ENCODE measurements around the gene SETD5.
A peak's percentile ranks its signal among the peaks of the same experiment; 100 is the strongest.

SETD5 gene

DNA sequence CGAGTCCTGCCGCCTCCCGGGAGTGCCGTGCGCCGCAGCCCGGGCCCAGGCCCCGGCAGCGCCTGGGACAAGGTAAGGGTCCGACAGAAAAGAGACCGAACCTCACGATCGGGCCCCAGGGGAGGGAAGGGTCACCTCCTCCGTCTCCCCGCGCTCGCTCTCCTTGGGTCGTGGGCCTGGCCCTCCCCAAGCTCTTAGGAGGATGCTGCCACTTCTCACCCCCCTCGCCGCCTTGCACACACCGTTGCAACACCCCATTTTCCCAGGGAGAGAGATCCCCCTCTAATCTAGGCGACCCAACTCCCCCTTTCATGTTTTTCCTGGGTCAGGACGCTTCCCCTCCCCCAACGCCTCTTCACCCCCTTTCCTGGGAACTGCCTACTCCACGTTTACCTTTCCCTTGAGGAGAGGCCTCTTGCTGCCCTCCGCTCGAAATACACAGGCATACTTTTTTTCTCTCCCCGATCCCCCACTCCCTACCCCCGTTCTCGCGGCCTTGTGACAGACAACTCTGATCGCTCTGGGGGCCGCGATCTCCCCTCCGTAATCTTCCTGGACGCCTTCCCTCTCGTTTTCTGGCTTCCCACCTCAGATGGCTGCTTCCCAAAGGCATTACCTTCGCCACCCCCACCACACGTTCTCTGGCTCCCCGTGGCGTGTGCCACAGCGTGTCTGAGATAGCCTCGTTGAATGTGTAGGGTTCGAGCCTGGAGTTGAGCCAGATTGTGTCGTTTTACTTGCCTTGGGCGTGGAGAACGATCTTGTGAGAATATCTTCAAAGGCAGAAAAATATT, 688 bp downstream of the SETD5 start:
- Histone ChIP-seq H3K9me2 (replicated peaks; ENCODE audit: low read depth, low read length) (no peaks in the 10 kb centered on the region), H3K27me3 (ENCODE audit: insufficient read depth, low read length, poor library complexity, severe bottlenecking) (peaks cover 5% of the 10 kb centered on the region), H3K4me2 (ENCODE audit: low read depth, low read length, poor library complexity, severe bottlenecking) (peak overlapping the region; percentile 96), H2AFZ (ENCODE audit: low read length) (no peak overlapping the region), H3F3A (ENCODE audit: low read depth) (peaks cover 6% of the 10 kb centered on the region; the same call in 1 of the 2 replicates), H3K79me2 (ENCODE audit: insufficient read depth, low read length) (peaks cover 85% of the 10 kb centered on the region), H3K9ac (ENCODE audit: low read depth, low read length, poor library complexity, severe bottlenecking) (peak overlapping the region; percentile 98), H3K4me3 (ENCODE audit: low read length, poor library complexity, severe bottlenecking) (peak overlapping the region; percentile 81), H3K9me3 (ENCODE audit: insufficient read depth, low read depth, low read length) (no peaks in the 10 kb centered on the region), H3K36me3 (ENCODE audit: insufficient read depth, low read length) (peaks cover 17% of the 10 kb centered on the region; the same call in 1 of the 2 replicates), H4K20me1 (ENCODE audit: insufficient read depth, low read length, poor library complexity, severe bottlenecking) (peaks cover 83% of the 10 kb centered on the region), H3K4me1 (ENCODE audit: insufficient read depth, low read length, poor library complexity, severe bottlenecking) (peaks cover 52% of the 10 kb centered on the region)
- TF ChIP-seq EZH2phosphoT487 (IDR thresholded peaks at IDR 0.05; ENCODE audit: borderline replicate concordance) = no peak
- TF ChIP-seq, protein P1, sequence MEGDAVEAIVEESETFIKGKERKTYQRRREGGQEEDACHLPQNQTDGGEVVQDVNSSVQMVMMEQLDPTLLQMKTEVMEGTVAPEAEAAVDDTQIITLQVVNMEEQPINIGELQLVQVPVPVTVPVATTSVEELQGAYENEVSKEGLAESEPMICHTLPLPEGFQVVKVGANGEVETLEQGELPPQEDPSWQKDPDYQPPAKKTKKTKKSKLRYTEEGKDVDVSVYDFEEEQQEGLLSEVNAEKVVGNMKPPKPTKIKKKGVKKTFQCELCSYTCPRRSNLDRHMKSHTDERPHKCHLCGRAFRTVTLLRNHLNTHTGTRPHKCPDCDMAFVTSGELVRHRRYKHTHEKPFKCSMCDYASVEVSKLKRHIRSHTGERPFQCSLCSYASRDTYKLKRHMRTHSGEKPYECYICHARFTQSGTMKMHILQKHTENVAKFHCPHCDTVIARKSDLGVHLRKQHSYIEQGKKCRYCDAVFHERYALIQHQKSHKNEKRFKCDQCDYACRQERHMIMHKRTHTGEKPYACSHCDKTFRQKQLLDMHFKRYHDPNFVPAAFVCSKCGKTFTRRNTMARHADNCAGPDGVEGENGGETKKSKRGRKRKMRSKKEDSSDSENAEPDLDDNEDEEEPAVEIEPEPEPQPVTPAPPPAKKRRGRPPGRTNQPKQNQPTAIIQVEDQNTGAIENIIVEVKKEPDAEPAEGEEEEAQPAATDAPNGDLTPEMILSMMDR (conservative IDR thresholded peaks at IDR 0.05; ENCODE audit: low read length) = no peak

DNA sequence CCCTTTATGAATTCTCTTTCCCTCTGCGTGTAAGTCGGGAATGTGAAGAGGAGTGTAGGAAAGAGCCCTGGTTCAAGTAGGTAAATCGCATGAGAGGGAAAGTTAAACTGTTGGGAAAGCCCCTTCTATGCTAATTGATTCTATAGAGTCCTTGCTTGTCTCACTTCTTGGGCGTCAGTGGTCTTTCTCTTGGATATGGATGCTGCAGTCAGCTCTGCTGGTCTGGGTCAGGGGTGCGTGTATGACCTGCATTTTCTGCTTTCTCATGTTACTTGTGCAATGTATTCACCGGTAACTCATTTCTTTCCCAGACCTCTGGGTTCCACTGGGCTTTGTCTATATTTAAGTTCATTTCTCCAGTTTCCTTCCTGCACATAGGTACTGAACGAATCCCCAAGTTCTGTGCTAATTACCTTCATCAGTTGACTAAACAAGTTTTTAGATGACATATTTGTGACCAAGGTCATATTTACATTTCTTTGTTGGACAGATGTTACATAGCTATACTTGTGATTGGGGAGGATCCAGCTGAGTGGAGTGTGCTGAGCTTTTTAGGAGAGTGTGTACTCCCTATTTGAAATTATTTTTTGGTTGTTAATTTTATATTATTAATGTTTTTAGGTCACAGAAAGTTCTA, 1.4 kb downstream of the SETD5 start:
- Histone ChIP-seq H3K9ac (ENCODE audit: low read depth, low read length, poor library complexity, severe bottlenecking) (peak overlapping the region; percentile 98), H2AFZ (ENCODE audit: low read length) (no peak overlapping the region), H3K9me2 (replicated peaks; ENCODE audit: low read depth, low read length) (no peaks in the 10 kb centered on the region), H3K4me1 (ENCODE audit: insufficient read depth, low read length, poor library complexity, severe bottlenecking) (peaks cover 53% of the 10 kb centered on the region), H3K4me2 (ENCODE audit: low read depth, low read length, poor library complexity, severe bottlenecking) (peak overlapping the region; percentile 96), H3K4me3 (ENCODE audit: low read length, poor library complexity, severe bottlenecking) (peak overlapping the region; percentile 81), H3F3A (ENCODE audit: low read depth) (peaks cover 6% of the 10 kb centered on the region; the same call in 1 of the 2 replicates), H3K9me3 (ENCODE audit: insufficient read depth, low read depth, low read length) (no peaks in the 10 kb centered on the region), H4K20me1 (ENCODE audit: insufficient read depth, low read length, poor library complexity, severe bottlenecking) (peaks cover 83% of the 10 kb centered on the region), H3K27me3 (ENCODE audit: insufficient read depth, low read length, poor library complexity, severe bottlenecking) (peaks cover 5% of the 10 kb centered on the region), H3K79me2 (ENCODE audit: insufficient read depth, low read length) (peaks cover 85% of the 10 kb centered on the region), H3K36me3 (ENCODE audit: insufficient read depth, low read length) (peaks cover 11% of the 10 kb centered on the region; the same call in 1 of the 2 replicates)
- TF ChIP-seq, protein P1 (conservative IDR thresholded peaks at IDR 0.05; ENCODE audit: low read length) = no peak
- no peak for TF ChIP-seq EZH2phosphoT487 (IDR thresholded peaks at IDR 0.05; ENCODE audit: borderline replicate concordance)

DNA sequence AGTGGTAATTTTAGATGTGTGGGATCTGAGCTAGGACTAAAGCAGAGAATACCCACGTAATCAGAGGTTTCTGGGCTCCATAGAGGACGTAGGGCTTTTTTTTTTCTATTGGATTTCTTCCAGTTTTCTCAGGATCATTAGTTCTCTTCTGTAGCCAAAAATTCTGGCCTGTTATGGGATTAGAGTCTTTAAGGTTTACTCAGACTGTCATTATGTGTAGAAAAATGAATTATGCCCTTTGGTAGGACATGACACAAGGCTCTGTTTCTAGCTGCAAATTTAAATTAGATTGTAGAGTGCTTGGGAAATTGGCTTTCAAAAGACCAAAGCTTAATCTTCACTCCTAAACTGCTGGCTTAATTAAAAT, 1.9 kb downstream of the SETD5 start:
- no peaks in the 10 kb centered on the region for H3K9me2 ChIP-seq (replicated peaks; ENCODE audit: low read depth, low read length)
- H3K4me3 ChIP-seq (ENCODE audit: low read length, poor library complexity, severe bottlenecking) = peak overlapping the region; percentile 81
- H3K4me2 ChIP-seq (ENCODE audit: low read depth, low read length, poor library complexity, severe bottlenecking) = peak overlapping the region; percentile 96
- no peaks in the 10 kb centered on the region for H3K9me3 ChIP-seq (ENCODE audit: insufficient read depth, low read depth, low read length)
- H3K79me2 ChIP-seq (ENCODE audit: insufficient read depth, low read length) = peaks cover 85% of the 10 kb centered on the region
- H3K9ac ChIP-seq (ENCODE audit: low read depth, low read length, poor library complexity, severe bottlenecking) = peak overlapping the region; percentile 98
- peaks cover 53% of the 10 kb centered on the region for H3K4me1 ChIP-seq (ENCODE audit: insufficient read depth, low read length, poor library complexity, severe bottlenecking)
- H3K27me3 ChIP-seq (ENCODE audit: insufficient read depth, low read length, poor library complexity, severe bottlenecking) = peaks cover 5% of the 10 kb centered on the region
- H3K36me3 ChIP-seq (ENCODE audit: insufficient read depth, low read length) = peaks cover 6% of the 10 kb centered on the region; the same call in 1 of the 2 replicates
- TF ChIP-seq, protein P1 (conservative IDR thresholded peaks at IDR 0.05; ENCODE audit: low read length) = no peak
- TF ChIP-seq EZH2phosphoT487 (IDR thresholded peaks at IDR 0.05; ENCODE audit: borderline replicate concordance) = no peak
- H4K20me1 ChIP-seq (ENCODE audit: insufficient read depth, low read length, poor library complexity, severe bottlenecking) = peaks cover 83% of the 10 kb centered on the region
- no peak overlapping the region for H2AFZ ChIP-seq (ENCODE audit: low read length)
- H3F3A ChIP-seq (ENCODE audit: low read depth) = peaks cover 6% of the 10 kb centered on the region; the same call in 1 of the 2 replicates

Measured in Loucy (cell line).